ENCODE data around the gene GLIS1.

The GLIS1 gene

GRCh38 chr1:53735261-53735660, 3.7 kb downstream of the GLIS1 start:
- DNase-seq, result no peak

GRCh38 chr1:53734650-53735211, 4.2 kb downstream of the GLIS1 start:
- no peak for DNase-seq

GRCh38 chr1:53733975-53734649, 4.9 kb downstream of the GLIS1 start:
- DNase-seq, result no peak

- DNase-seq, result no peak
Measured at GRCh38 chr1:53733447-53733931, 5.5 kb downstream of the GLIS1 start.

- DNase-seq, result no peak
Measured at GRCh38 chr1:53732912-53733317, 6.0 kb downstream of the GLIS1 start.

GRCh38 chr1:53732409-53732808, 6.6 kb downstream of the GLIS1 start:
- no peak for DNase-seq

GRCh38 chr1:53731779-53732305, 7.1 kb downstream of the GLIS1 start:
- no peak for DNase-seq

- no peak for DNase-seq
Measured at GRCh38 chr1:53731043-53731600, 7.8 kb downstream of the GLIS1 start.

GRCh38 chr1:53730224-53730865, 8.6 kb downstream of the GLIS1 start:
- no peak for DNase-seq

GRCh38 chr1:53729456-53730223, 9.3 kb downstream of the GLIS1 start:
- no peak for DNase-seq

- DNase-seq, result no peak
Measured at GRCh38 chr1:53728702-53729455, 10.1 kb downstream of the GLIS1 start.

- DNase-seq, result no peak
Measured at GRCh38 chr1:53728196-53728595, 10.8 kb downstream of the GLIS1 start.

- no peak for DNase-seq
Measured at GRCh38 chr1:53727461-53728092, 11.4 kb downstream of the GLIS1 start.

GRCh38 chr1:53726009-53726600, 12.9 kb downstream of the GLIS1 start:
- DNase-seq, result no peak

GRCh38 chr1:53725238-53725689, 13.7 kb downstream of the GLIS1 start:
- DNase-seq, result no peak

- DNase-seq, result no peak
Measured at GRCh38 chr1:53722025-53722424, 16.9 kb downstream of the GLIS1 start.

- DNase-seq, result no peak
Measured at GRCh38 chr1:53721088-53721487, 17.9 kb downstream of the GLIS1 start.

GRCh38 chr1:53719469-53719868, 19.5 kb downstream of the GLIS1 start:
- DNase-seq, result no peak

GRCh38 chr1:53718443-53718842, 20.5 kb downstream of the GLIS1 start:
- no peak for DNase-seq

- DNase-seq, result no peak
Measured at GRCh38 chr1:53717025-53717804, 21.7 kb downstream of the GLIS1 start.

Data from stimulated activated naive CD4-positive, alpha-beta T cell treated with Interleukin-2 at 50 U/mL for 16 hours (primary cell).